ENCODE results near the gene HTT.

Gene HTT

GRCh38 chr4:3267576-3268394 is 193.3 kb downstream of the HTT start:
- DNase-seq (ENCODE audit: low spot score) = no peak

GRCh38 chr4:3268395-3269104 is 194.1 kb downstream of the HTT start:
- DNase-seq (ENCODE audit: low spot score) = no peak

GRCh38 chr4:3269105-3269927 is 194.8 kb downstream of the HTT start:
- no peak for DNase-seq (ENCODE audit: low spot score)

- DNase-seq (ENCODE audit: low spot score) = no peak
Measured at GRCh38 chr4:3269991-3270611, 195.6 kb downstream of the HTT start.

- DNase-seq (ENCODE audit: low spot score) = no peak
Measured at GRCh38 chr4:3271131-3271530, 196.7 kb downstream of the HTT start.

- DNase-seq (ENCODE audit: low spot score) = peak; percentile 87
Measured at GRCh38 chr4:3276986-3277385, 202.5 kb downstream of the HTT start.

- no peak for DNase-seq (ENCODE audit: low spot score)
Measured at GRCh38 chr4:3280466-3280865, 206.0 kb downstream of the HTT start.

- DNase-seq (ENCODE audit: low spot score) = no peak
Measured at GRCh38 chr4:3283483-3283882, 209.0 kb downstream of the HTT start.

- no peak for DNase-seq (ENCODE audit: low spot score)
Measured at GRCh38 chr4:3283916-3284315, 209.4 kb downstream of the HTT start.

- no peak for DNase-seq (ENCODE audit: low spot score)
Measured at GRCh38 chr4:3284734-3285557, 210.5 kb downstream of the HTT start.

- no peak for DNase-seq (ENCODE audit: low spot score)
Measured at GRCh38 chr4:3285558-3286334, 211.3 kb downstream of the HTT start.

GRCh38 chr4:3286335-3287175 is 212.1 kb downstream of the HTT start:
- DNase-seq (ENCODE audit: low spot score) = no peak

- DNase-seq (ENCODE audit: low spot score) = no peak
Measured at GRCh38 chr4:3287271-3287971, 212.9 kb downstream of the HTT start.

- DNase-seq (ENCODE audit: low spot score) = no peak
Measured at GRCh38 chr4:3287972-3288570, 213.6 kb downstream of the HTT start.

GRCh38 chr4:3288571-3289094 is 214.2 kb downstream of the HTT start:
- DNase-seq (ENCODE audit: low spot score) = no peak

GRCh38 chr4:3290476-3290875 is 216.0 kb downstream of the HTT start:
- no peak for DNase-seq (ENCODE audit: low spot score)

- no peak for DNase-seq (ENCODE audit: low spot score)
Measured at GRCh38 chr4:3290889-3291321, 216.4 kb downstream of the HTT start.

GRCh38 chr4:3291411-3291968 is 217.0 kb downstream of the HTT start:
- no peak for DNase-seq (ENCODE audit: low spot score)
